Esophagus squamous epithelium (tissue), 4 donors: ENCODE measurements around the gene ARPC2.

Source experiments
- POLR2A ChIP-seq, 4 donors: fragments of 450-650 bp; IDR thresholded peaks; one replicate each; pipeline ENCODE4 v1.6.1; 2017; ENCODE audit warnings: antibody characterized with exemption in 4 of 4, mild to moderate bottlenecking in 4 of 4, moderate library complexity in 3 of 4
- TF ChIP-seq, protein P1 (sequence below), 6 experiments: fragments of 450-650 bp in 4 of 6; fragments of 200-600 bp in 2 of 6; sonication (generic) in 2 of 6; IDR thresholded peaks; one replicate each; pipeline ENCODE4 v1.5.1; 2016 to 2019; ENCODE audit warnings: antibody characterized with exemption in 6 of 6, mild to moderate bottlenecking in 4 of 6, moderate library complexity in 4 of 6

DNA sequence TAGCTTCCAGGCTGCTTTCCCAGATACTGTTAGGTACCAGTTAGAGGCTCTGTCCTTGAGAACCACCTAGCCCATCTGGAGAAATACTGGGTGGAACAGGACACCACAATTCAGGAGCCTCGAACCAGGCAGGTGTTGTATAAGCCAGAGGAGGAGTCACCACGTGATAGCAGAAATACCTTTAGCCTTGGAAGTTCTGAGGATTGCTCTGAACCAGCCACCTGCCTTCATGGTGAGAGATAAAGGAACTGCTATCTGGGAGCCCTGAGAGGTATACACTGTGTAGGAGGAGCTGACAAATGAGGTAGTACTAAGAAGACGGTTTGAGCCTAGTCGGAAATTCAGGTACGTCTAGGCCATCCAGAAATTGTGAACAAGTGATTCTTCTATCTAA, 36.2 kb downstream of the ARPC2 start:
- TF ChIP-seq, protein P1, sequence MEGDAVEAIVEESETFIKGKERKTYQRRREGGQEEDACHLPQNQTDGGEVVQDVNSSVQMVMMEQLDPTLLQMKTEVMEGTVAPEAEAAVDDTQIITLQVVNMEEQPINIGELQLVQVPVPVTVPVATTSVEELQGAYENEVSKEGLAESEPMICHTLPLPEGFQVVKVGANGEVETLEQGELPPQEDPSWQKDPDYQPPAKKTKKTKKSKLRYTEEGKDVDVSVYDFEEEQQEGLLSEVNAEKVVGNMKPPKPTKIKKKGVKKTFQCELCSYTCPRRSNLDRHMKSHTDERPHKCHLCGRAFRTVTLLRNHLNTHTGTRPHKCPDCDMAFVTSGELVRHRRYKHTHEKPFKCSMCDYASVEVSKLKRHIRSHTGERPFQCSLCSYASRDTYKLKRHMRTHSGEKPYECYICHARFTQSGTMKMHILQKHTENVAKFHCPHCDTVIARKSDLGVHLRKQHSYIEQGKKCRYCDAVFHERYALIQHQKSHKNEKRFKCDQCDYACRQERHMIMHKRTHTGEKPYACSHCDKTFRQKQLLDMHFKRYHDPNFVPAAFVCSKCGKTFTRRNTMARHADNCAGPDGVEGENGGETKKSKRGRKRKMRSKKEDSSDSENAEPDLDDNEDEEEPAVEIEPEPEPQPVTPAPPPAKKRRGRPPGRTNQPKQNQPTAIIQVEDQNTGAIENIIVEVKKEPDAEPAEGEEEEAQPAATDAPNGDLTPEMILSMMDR (IDR thresholded peaks at IDR 0.05) = no peak
- no peak for TF ChIP-seq POLR2A (IDR thresholded peaks at IDR 0.05)
